Neural progenitor cell (in vitro differentiated cells): Measurements from ENCODE around the gene FRMD5.

ENCODE experiments used
- CTCF ChIP-seq: fragments of 200-600 bp; sonication (generic); IDR thresholded peaks from 2 replicates; pipeline ENCODE4 v1.5.1; 2017; ENCODE audit warnings: antibody characterized with exemption, mild to moderate bottlenecking
- EZH2 ChIP-seq: fragments of 200-600 bp; sonication (generic); IDR thresholded peaks from 2 replicates; pipeline ENCODE4 v1.6.1; 2017; ENCODE audit warnings: antibody characterized with exemption, mild to moderate bottlenecking, moderate library complexity

DNA sequence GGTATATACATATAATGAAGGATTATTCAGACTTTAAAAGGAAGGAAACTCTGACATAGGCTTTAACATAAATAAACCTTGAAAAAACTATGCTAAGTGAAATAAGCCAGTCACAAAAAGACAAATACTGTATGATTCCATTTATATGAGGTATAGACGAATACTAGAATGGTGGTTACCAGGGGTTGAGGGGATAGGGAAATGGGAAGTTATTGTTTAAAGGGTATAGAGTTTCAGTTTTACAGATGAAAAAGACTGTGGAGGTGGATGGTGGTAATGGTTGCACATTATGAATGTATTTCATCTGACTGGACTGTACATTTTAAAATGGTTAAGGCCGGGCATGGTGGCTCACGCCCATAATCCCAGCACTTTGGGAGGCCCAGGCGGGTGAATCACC lies 41.7 kb downstream of the FRMD5 start:
- TF ChIP-seq CTCF = no peak
- no peak for TF ChIP-seq EZH2
